Uterus (tissue), 4 donors: ENCODE measurements around the gene DBNL. TPM values are rescaled to one million over a fixed set of nuclear protein-coding genes. Genes with fewer than 3 reads are reported as not detected.

Source experiments
- DNase-seq, 2 donors: peaks; one replicate each; pipeline ENCODE4 v3.0.0-alpha.2; 2019 to 2020
- H3K27ac ChIP-seq, 2 donors: fragments of 200-600 bp; sonication (generic); 1 replicate in 1 of 2; 2 replicates in 1 of 2; pipeline ENCODE4 v1.5.1; 2016 to 2018
- H3K27me3 ChIP-seq, 2 donors: fragments of 200-600 bp; sonication (generic); one replicate each; pipeline ENCODE4 v1.5.1; 2018 to 2019; ENCODE audit warnings: control low read depth in 1 of 2
- H3K36me3 ChIP-seq, 2 donors: fragments of 200-600 bp; sonication (generic); one replicate each; pipeline ENCODE4 v1.5.1; 2019; ENCODE audit warnings: control low read depth in 1 of 2
- H3K4me1 ChIP-seq, 2 donors: fragments of 200-600 bp; sonication (generic); one replicate each; pipeline ENCODE4 v1.5.1; 2018 to 2019; ENCODE audit warnings: control low read depth in 1 of 2
- H3K4me3 ChIP-seq, 2 donors: fragments of 200-600 bp; sonication (generic); 1 replicate in 1 of 2; 2 replicates in 1 of 2; pipeline ENCODE4 v1.5.1; 2018 to 2019; ENCODE audit warnings: mild to moderate bottlenecking in 1 of 2
- H3K9me3 ChIP-seq, 2 donors: fragments of 200-600 bp; sonication (generic); one replicate each; pipeline ENCODE4 v1.5.1; 2019; ENCODE audit warnings: control low read depth in 1 of 2
- CTCF ChIP-seq, 4 experiments: fragments of 200-600 bp in 2 of 4; fragments of 450-650 bp in 2 of 4; sonication (generic) in 2 of 4; IDR thresholded peaks; one replicate each; pipeline ENCODE4 v1.5.1; 2016 to 2019; ENCODE audit warnings: antibody characterized with exemption in 4 of 4, mild to moderate bottlenecking in 2 of 4, moderate library complexity in 1 of 4
- POLR2A ChIP-seq, 2 donors: fragments of 450-650 bp; IDR thresholded peaks; one replicate each; pipeline ENCODE4 v1.6.1; 2016; ENCODE audit warnings: antibody characterized with exemption in 2 of 2, mild to moderate bottlenecking in 1 of 2, moderate library complexity in 1 of 2
- intact Hi-C: fragments of 100-400 bp; cut with DNase I; formaldehyde crosslinking; loops from one replicate; pipeline ENCODE4 v1.15.1; 2023; ENCODE audit warnings: low total_unique reads
- total RNA-seq, 4 donors: library from RNA; depleted of rRNA in 3 of 4; stranded (reverse); fragments of >200 nt in 3 of 4; gene quantifications; one replicate each; pipeline versions ENCODE4 v1.1.0 to v1.2.4, GENCODE V29; 2014 to 2023
- donor health status: DM: yes; HTN: yes; CAD: no.

DBNL gene
- total RNA-seq, 4 donors from 2014 or later: 71.5 to 113 (median 91.0) TPM

- no peaks in the 10 kb centered on the region for H3K4me1 ChIP-seq
- no peak overlapping the region for H3K4me3 ChIP-seq
- H3K27ac ChIP-seq: no peak overlapping the region
- TF ChIP-seq POLR2A (IDR thresholded peaks at IDR 0.05) (no peak), CTCF (IDR thresholded peaks at IDR 0.05) (no peak)
- intact Hi-C loops: no loop called here
- H3K9me3 ChIP-seq: no peaks in the 10 kb centered on the region
- no peaks in the 10 kb centered on the region for H3K36me3 ChIP-seq
- peak; percentile 6 to 12 for DNase-seq
- H3K27me3 ChIP-seq: no peaks in the 10 kb centered on the region
Observed at GRCh38 chr7:44052771-44053365, 8.4 kb downstream of the DBNL start.

GRCh38 chr7:44056681-44057080 lies 12.2 kb downstream of the DBNL start:
- Histone ChIP-seq H3K4me3 (no peak overlapping the region), H3K36me3 (no peaks in the 10 kb centered on the region), H3K27ac (no peak overlapping the region), H3K4me1 (no peaks in the 10 kb centered on the region), H3K9me3 (no peaks in the 10 kb centered on the region), H3K27me3 (no peaks in the 10 kb centered on the region)
- intact Hi-C loops: no loop called here
- DNase-seq: peak; percentile 11 to 12
- TF ChIP-seq CTCF (IDR thresholded peaks at IDR 0.05) (no peak), POLR2A (IDR thresholded peaks at IDR 0.05) (no peak)

- Histone ChIP-seq H3K9me3 (no peaks in the 10 kb centered on the region), H3K36me3 (no peaks in the 10 kb centered on the region), H3K27me3 (no peaks in the 10 kb centered on the region), H3K4me1 (no peaks in the 10 kb centered on the region), H3K27ac (no peak overlapping the region), H3K4me3 (no peak overlapping the region)
- no peak for TF ChIP-seq CTCF (IDR thresholded peaks at IDR 0.05)
- no peak for TF ChIP-seq POLR2A (IDR thresholded peaks at IDR 0.05)
- intact Hi-C loops: no loop called here
- peak; percentile 10 to 11 for DNase-seq
Observed at GRCh38 chr7:44057181-44057848, 12.8 kb downstream of the DBNL start.

- H3K27ac ChIP-seq: no peak overlapping the region
- no peaks in the 10 kb centered on the region for H3K36me3 ChIP-seq
Observed at GRCh38 chr7:44057849-44058758, 13.6 kb downstream of the DBNL start.

More at GRCh38 chr7:44057849-44058758, 13.6 kb downstream of the DBNL start:
- peak; percentile 10 to 12 for DNase-seq
- Histone ChIP-seq H3K9me3 (no peaks in the 10 kb centered on the region), H3K27me3 (no peaks in the 10 kb centered on the region), H3K4me3 (no peak overlapping the region), H3K4me1 (no peaks in the 10 kb centered on the region)
- TF ChIP-seq POLR2A (IDR thresholded peaks at IDR 0.05) (no peak), CTCF (IDR thresholded peaks at IDR 0.05) (no peak)
- intact Hi-C loops: no loop called here
